Naive thymus-derived CD4-positive, alpha-beta T cell (primary cell): ENCODE measurements around the gene DPP6. TPM values are rescaled to one million over a fixed set of nuclear protein-coding genes. Genes with fewer than 3 reads are reported as not detected.

Experiments
- ATAC-seq: fragments of 150-1000 bp; cut with Tn5 transposase; 2 replicates; pipeline ENCODE4 v1.10.0; 2021; ENCODE audit warnings: mild to moderate bottlenecking, moderate library complexity
- CTCF ChIA-PET: fragments of 350-600 bp; sonication (Branson Sonifier 250); formaldehyde crosslinking; loops from one replicate; lab custom pipeline; 2021; ENCODE audit warnings: antibody characterized with exemption; lab: Charles Lee
- POLR2A ChIA-PET: fragments of 350-600 bp; sonication (Branson Sonifier 250); formaldehyde crosslinking; loops from one replicate; lab custom pipeline; 2021; ENCODE audit warnings: antibody characterized with exemption, inconsistent platforms; lab: Charles Lee
- DNase-seq, 9 donors: peaks; one replicate each; pipeline versions ENCODE4 v3.0.0 to v3.0.0-alpha.2; 2020 to 2022; ENCODE audit warnings: mixed read lengths in 1 of 9
- H3K27ac ChIP-seq: one replicate; pipeline ENCODE4 v1.7.0; 2013; ENCODE audit warnings: mild to moderate bottlenecking, low read depth, low read length, moderate library complexity
- H3K27me3 ChIP-seq, 2 donors: one replicate each; pipeline ENCODE4 v1.7.0; 2013; ENCODE audit warnings: low read length in 2 of 2, mild to moderate bottlenecking in 2 of 2, moderate library complexity in 2 of 2; ENCODE audit not compliant: control insufficient read depth in 2 of 2, insufficient read depth in 2 of 2
- H3K36me3 ChIP-seq, 3 experiments: 1 replicate in 2 of 3; 2 replicates in 1 of 3; pipeline ENCODE4 v1.7.0; 2013; ENCODE audit warnings: low read length in 3 of 3, mild to moderate bottlenecking in 3 of 3, moderate library complexity in 1 of 3; ENCODE audit not compliant: insufficient read depth in 3 of 3, control insufficient read depth in 2 of 3
- H3K4me1 ChIP-seq, 2 donors: one replicate each; pipeline ENCODE4 v1.7.0; 2013; ENCODE audit warnings: low read length in 2 of 2, mild to moderate bottlenecking in 2 of 2, moderate library complexity in 1 of 2; ENCODE audit not compliant: control insufficient read depth in 2 of 2, insufficient read depth in 2 of 2
- H3K4me3 ChIP-seq: 2 replicates; pipeline ENCODE4 v1.7.0; 2013; ENCODE audit warnings: mild to moderate bottlenecking, low read length
- H3K9me3 ChIP-seq, 3 experiments: 1 replicate in 2 of 3; 2 replicates in 1 of 3; pipeline ENCODE4 v1.7.0; 2013; ENCODE audit warnings: low read length in 3 of 3; ENCODE audit not compliant: control insufficient read depth in 2 of 3
- H3K27ac Mint-ChIP-seq, 9 donors: one replicate each; pipeline ENCODE4 v1.8.0; 2020 to 2022; ENCODE audit warnings: mixed read lengths in 9 of 9, mild to moderate bottlenecking in 8 of 9, moderate library complexity in 5 of 9, inconsistent platforms in 2 of 9
- H3K27me3 Mint-ChIP-seq, 5 donors: one replicate each; pipeline ENCODE4 v1.8.0; 2021 to 2022; ENCODE audit warnings: mixed read lengths in 5 of 5, mild to moderate bottlenecking in 1 of 5
- H3K36me3 Mint-ChIP-seq, 5 donors: one replicate each; pipeline ENCODE4 v1.8.0; 2020 to 2022; ENCODE audit warnings: mixed read lengths in 5 of 5, mild to moderate bottlenecking in 3 of 5, inconsistent platforms in 1 of 5
- H3K4me1 Mint-ChIP-seq, 7 donors: one replicate each; pipeline ENCODE4 v1.8.0; 2020 to 2022; ENCODE audit warnings: mixed read lengths in 7 of 7, mild to moderate bottlenecking in 3 of 7, inconsistent platforms in 1 of 7
- H3K4me3 Mint-ChIP-seq, 10 donors: one replicate each; pipeline ENCODE4 v1.8.0; 2020 to 2022; ENCODE audit warnings: mild to moderate bottlenecking in 10 of 10, mixed read lengths in 10 of 10, moderate library complexity in 6 of 10, inconsistent platforms in 2 of 10
- H3K9me3 Mint-ChIP-seq, 11 donors: one replicate each; pipeline ENCODE4 v1.8.0; 2020 to 2022; ENCODE audit warnings: mixed read lengths in 11 of 11, mild to moderate bottlenecking in 4 of 11, inconsistent platforms in 1 of 11, moderate library complexity in 1 of 11
- intact Hi-C, 2 donors: fragments of 100-400 bp; cut with micrococcal nuclease; formaldehyde crosslinking; loops; one replicate each; pipeline ENCODE4 v1.15.1; 2023
- polyA plus RNA-seq, 2 donors: library from polyadenylated mRNA; unstranded; fragments of 300-500 nt; fragmentation: Illumina TruSeq; gene quantifications; one replicate each; pipeline ENCODE4 v1.2.3, GENCODE V29; 2021
- total RNA-seq, 6 experiments: library from RNA in 5 of 6; stranded (reverse) in 5 of 6; gene quantifications; 1 replicate in 5 of 6; 2 replicates in 1 of 6; pipeline ENCODE4 v1.2.3 and lab custom pipeline; 2021 to 2026

Gene DPP6
- total and polyA plus RNA-seq, 7 experiments from 2014 or later: not detected

DNA sequence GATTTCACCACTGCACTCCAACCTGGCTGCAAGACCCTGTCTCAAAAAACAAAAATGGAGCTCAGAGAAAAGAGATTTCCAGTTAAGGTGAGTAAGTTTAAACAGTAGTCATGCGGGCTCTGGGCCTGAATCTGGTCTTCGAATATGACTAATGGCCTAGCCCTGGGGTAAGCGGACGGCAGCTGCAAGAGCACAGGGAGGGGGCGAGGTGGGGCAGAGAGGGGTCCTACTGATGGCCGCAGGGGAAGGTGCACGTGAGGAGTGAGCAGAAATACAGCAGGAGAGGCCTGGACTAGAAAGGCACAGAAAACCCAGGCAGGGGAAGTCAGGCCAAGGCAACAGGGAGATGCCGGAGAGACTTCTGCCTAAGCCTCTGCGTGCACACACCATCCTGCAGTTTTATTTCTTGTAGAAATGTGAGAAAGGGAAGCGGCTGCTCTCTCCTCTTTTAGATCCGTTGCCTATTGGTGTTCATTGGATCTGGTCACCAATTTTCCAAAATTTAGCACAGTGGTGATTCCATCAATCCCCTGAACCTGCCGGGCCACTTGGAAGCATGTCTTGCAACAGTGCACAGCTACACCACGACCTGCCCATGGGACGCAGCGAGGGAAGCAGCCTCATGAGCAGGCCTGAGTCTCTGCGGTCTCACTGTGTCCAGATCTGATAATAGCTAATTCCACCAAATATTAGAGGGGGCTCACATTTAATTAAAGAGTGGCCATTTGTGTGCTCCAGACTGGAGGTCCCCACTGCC, 811.7 kb downstream of the DPP6 start:
- peaks cover 12 to 56% (median 19%) of the 10 kb centered on the region in 5 donors for H3K27me3 Mint-ChIP-seq
- no peaks in the 10 kb centered on the region for H3K36me3 Mint-ChIP-seq
- Histone ChIP-seq H3K27me3 (no peaks in the 10 kb centered on the region), H3K27ac (no peak overlapping the region), H3K4me3 (no peak overlapping the region), H3K9me3 (no peaks in the 10 kb centered on the region), H3K4me1 (no peaks in the 10 kb centered on the region), H3K36me3 (no peaks in the 10 kb centered on the region)
- ATAC-seq: no peak
- DNase-seq: no peak
- ChIA-PET POLR2A (no interaction called here), CTCF (no interaction called here)
- H3K4me1 Mint-ChIP-seq: peaks cover 0 to 5% (median 0%) of the 10 kb centered on the region in 7 donors
- no peak overlapping the region for H3K4me3 Mint-ChIP-seq
- no peak overlapping the region for H3K27ac Mint-ChIP-seq
- intact Hi-C loops: no loop called here
- H3K9me3 Mint-ChIP-seq: peaks cover 0 to 4% (median 0%) of the 10 kb centered on the region in 11 donors

DNA sequence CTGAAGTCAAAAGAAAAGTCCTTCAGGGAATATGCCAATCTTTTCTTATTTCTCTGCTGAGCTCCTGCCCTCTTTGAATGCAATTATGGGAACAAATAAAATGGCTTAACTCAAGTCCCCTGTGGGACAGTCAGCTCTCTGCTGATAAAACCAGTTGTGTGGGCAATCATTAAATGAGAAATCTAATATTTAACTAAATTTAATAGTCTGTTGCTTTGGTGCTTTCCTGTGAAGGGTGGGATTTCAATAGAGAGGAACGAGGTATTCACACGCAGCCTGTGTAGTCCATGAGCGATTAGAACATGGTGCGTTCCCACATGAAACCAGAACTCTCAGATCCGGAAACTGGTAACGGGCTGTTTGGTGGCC, 812.3 kb downstream of the DPP6 start:
- no peaks in the 10 kb centered on the region for H3K9me3 ChIP-seq
- Mint-ChIP-seq H3K4me3 (no peak overlapping the region), H3K36me3 (no peaks in the 10 kb centered on the region), H3K9me3 (peaks cover 0 to 4% (median 0%) of the 10 kb centered on the region in 11 donors), H3K4me1 (peaks cover 0 to 5% (median 0%) of the 10 kb centered on the region in 7 donors), H3K27me3 (peaks cover 15 to 60% (median 22%) of the 10 kb centered on the region in 5 donors), H3K27ac (no peak overlapping the region)
- ChIA-PET CTCF (no interaction called here), POLR2A (no interaction called here)
- H3K27ac ChIP-seq: no peak overlapping the region
- no peak for ATAC-seq
- no peak for DNase-seq
- H3K4me3 ChIP-seq: no peak overlapping the region
- no peaks in the 10 kb centered on the region for H3K36me3 ChIP-seq
- H3K27me3 ChIP-seq: no peaks in the 10 kb centered on the region
- no peaks in the 10 kb centered on the region for H3K4me1 ChIP-seq
- intact Hi-C loops: no loop called here

DNA sequence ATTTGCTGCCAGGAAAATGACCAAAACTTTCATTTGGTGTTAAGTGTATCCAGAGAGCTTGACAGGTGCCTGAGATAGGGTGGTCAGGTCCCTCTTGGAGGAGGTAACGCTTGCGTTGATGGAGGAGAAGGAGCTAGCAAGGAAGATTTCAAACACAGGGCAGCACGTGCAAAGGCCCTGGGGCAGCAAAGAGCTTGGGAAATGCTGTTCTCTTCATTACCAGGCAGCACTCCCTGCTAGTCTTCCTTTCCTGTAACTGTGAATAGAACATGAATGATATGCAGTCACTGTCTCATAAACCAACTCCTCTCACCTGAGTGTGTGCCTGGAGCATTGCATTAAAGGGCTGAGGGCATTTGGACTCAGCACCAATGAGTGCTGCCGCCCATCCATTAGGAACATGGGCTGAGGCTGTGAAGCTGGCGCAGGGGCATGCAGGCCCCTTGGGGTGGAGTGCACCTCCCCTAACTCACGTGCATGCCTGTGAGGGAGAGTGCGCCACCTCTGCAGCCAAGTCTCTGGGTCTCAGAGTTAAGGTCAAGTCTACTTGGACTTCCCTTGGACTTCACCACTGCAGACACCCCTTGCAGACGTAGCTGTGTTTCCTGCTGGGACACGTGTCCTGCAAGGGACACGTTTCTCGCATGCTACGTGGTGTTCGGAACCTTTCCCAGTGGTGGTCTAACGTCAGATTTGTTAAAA, 813.9 kb downstream of the DPP6 start:
- H3K4me1 ChIP-seq: no peaks in the 10 kb centered on the region
- Mint-ChIP-seq H3K4me1 (peaks cover 0 to 5% (median 0%) of the 10 kb centered on the region in 7 donors), H3K4me3 (no peak overlapping the region), H3K9me3 (peaks cover 0 to 6% (median 0%) of the 10 kb centered on the region in 11 donors), H3K36me3 (no peaks in the 10 kb centered on the region), H3K27me3 (peaks cover 15 to 67% (median 23%) of the 10 kb centered on the region in 5 donors), H3K27ac (no peak overlapping the region)
- no peak overlapping the region for H3K27ac ChIP-seq
- DNase-seq: no peak
- POLR2A ChIA-PET: no interaction called here
- H3K27me3 ChIP-seq: no peaks in the 10 kb centered on the region
- H3K4me3 ChIP-seq: no peak overlapping the region
- CTCF ChIA-PET: no interaction called here
- intact Hi-C loops: no loop called here
- ATAC-seq: no peak
- H3K36me3 ChIP-seq: no peaks in the 10 kb centered on the region
- no peaks in the 10 kb centered on the region for H3K9me3 ChIP-seq

DNA sequence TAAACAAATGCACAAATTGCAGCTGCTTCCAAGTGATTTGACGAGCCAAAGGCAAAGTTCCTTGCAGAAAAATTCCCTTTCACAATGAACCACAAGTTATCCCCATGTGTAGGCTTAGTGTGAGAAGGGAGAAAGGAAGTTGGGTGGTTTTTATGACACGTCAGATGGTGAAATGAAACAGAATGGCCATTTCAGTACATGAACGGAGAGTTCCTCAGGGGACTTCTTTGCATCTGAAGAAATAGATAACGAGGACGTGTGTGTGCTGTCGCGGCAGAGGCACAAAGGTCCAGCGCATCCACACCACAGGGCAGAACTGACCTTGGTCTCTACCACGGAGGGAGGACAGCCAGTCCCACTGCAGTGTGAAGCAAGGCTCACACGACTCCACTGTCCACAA, 814.9 kb downstream of the DPP6 start:
- Mint-ChIP-seq H3K4me3 (no peak overlapping the region), H3K36me3 (no peaks in the 10 kb centered on the region), H3K4me1 (peaks cover 0 to 5% (median 0%) of the 10 kb centered on the region in 7 donors), H3K27me3 (peaks cover 15 to 73% (median 24%) of the 10 kb centered on the region in 5 donors), H3K27ac (no peak overlapping the region), H3K9me3 (peaks cover 0 to 6% (median 0%) of the 10 kb centered on the region in 11 donors)
- H3K36me3 ChIP-seq: no peaks in the 10 kb centered on the region
- H3K4me1 ChIP-seq: no peaks in the 10 kb centered on the region
- ChIA-PET POLR2A (no interaction called here), CTCF (no interaction called here)
- DNase-seq (no peak), ATAC-seq (no peak)
- no peak overlapping the region for H3K27ac ChIP-seq
- intact Hi-C loops: no loop called here
- no peak overlapping the region for H3K4me3 ChIP-seq
- H3K9me3 ChIP-seq: no peaks in the 10 kb centered on the region
- H3K27me3 ChIP-seq: no peaks in the 10 kb centered on the region

DNA sequence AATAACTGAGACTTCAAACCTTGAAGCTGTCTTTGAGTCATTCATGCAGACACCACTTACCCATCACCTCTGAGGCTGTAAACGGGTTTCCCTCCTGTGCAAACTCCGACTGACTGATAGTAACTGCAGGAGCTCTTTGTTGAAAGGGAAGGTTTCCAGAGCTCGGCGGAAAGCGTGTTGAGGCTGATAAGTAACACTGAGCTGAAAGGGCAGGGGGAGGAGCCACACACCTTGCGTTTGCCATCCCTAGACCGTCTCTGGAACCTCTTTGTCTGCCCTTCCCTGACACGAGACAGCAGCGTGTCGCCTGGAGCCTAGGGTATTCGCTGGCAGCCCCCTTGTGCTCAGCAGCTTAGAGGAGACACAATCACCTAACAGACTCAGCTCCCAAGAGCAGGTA, 816.7 kb downstream of the DPP6 start:
- peaks cover 0 to 5% (median 0%) of the 10 kb centered on the region in 7 donors for H3K4me1 Mint-ChIP-seq
- ChIA-PET POLR2A (no interaction called here), CTCF (no interaction called here)
- H3K9me3 ChIP-seq: no peaks in the 10 kb centered on the region
- H3K27ac ChIP-seq: no peak overlapping the region
- H3K9me3 Mint-ChIP-seq: peaks cover 0 to 7% (median 0%) of the 10 kb centered on the region in 11 donors
- H3K4me3 Mint-ChIP-seq: no peak overlapping the region
- H3K4me3 ChIP-seq: no peak overlapping the region
- peaks cover 15 to 71% (median 30%) of the 10 kb centered on the region in 5 donors for H3K27me3 Mint-ChIP-seq
- ATAC-seq: no peak
- intact Hi-C loops: no loop called here
- no peak overlapping the region for H3K27ac Mint-ChIP-seq
- H3K4me1 ChIP-seq: no peaks in the 10 kb centered on the region
- no peak for DNase-seq
- no peaks in the 10 kb centered on the region for H3K36me3 ChIP-seq
- no peaks in the 10 kb centered on the region for H3K36me3 Mint-ChIP-seq
- H3K27me3 ChIP-seq: no peaks in the 10 kb centered on the region

DNA sequence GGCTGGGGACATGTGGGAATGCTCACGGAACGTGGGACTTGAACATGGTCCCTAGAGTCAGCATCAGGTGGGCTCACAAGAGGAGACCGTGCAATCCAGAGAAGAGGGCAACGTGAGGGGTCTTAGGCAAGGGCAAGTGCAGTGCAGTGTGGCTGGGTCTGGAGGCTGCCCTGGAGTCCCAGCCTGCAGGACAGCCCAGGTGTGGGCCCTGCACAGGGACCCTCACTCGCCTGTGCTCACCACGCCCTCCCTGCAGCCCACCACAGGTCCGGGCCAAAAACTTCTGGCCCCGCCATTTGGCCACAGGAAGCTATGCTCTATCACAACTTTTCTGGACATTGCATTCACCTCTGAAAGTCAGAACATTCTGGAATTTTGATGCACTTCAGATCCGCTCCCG, 817.2 kb downstream of the DPP6 start:
- CTCF ChIA-PET: no interaction called here
- no peak for DNase-seq
- ATAC-seq: no peak
- Histone ChIP-seq H3K36me3 (no peaks in the 10 kb centered on the region), H3K4me3 (no peak overlapping the region), H3K27me3 (no peaks in the 10 kb centered on the region), H3K4me1 (no peaks in the 10 kb centered on the region), H3K27ac (no peak overlapping the region), H3K9me3 (no peaks in the 10 kb centered on the region)
- H3K27ac Mint-ChIP-seq: no peak overlapping the region
- H3K9me3 Mint-ChIP-seq: peaks cover 0 to 7% (median 0%) of the 10 kb centered on the region in 11 donors
- no peaks in the 10 kb centered on the region for H3K36me3 Mint-ChIP-seq
- intact Hi-C loops: no loop called here
- peaks cover 0 to 5% (median 0%) of the 10 kb centered on the region in 7 donors for H3K4me1 Mint-ChIP-seq
- POLR2A ChIA-PET: no interaction called here
- H3K27me3 Mint-ChIP-seq: peaks cover 15 to 66% (median 30%) of the 10 kb centered on the region in 5 donors
- no peak overlapping the region for H3K4me3 Mint-ChIP-seq
